VCaP (cell line): ENCODE measurements around the gene ZNF564.
A peak's percentile ranks its signal among the peaks of the same experiment; 100 is the strongest.

Source experiments
- H3K27ac ChIP-seq: fragments of 450-650 bp; 2 replicates; pipeline ENCODE4 v1.5.1; 2017
- CTCF ChIP-seq: fragments of 450-650 bp; conservative IDR thresholded peaks from 2 replicates; pipeline ENCODE4 v1.5.1; 2017; ENCODE audit warnings: mild to moderate bottlenecking, moderate library complexity

ZNF564 gene

GRCh38 chr19:12551060-12551832 lies at the start of gene ZNF564:
TSS of gene ZNF564 (minus strand) at chr19:12551482. CDS start at chr19:12551332, 150 bp downstream.
- H3K27ac ChIP-seq = peak within 1 kb of the TSS; percentile 94
- TF ChIP-seq CTCF = no peak

- H3K27ac ChIP-seq = no peak overlapping the region
- no peak for TF ChIP-seq CTCF
Measured at GRCh38 chr19:12597594-12597993, 46.3 kb upstream of the ZNF564 start.

- no peak for TF ChIP-seq CTCF
- no peak overlapping the region for H3K27ac ChIP-seq
Measured at GRCh38 chr19:12596927-12597548, 45.8 kb upstream of the ZNF564 start.

- TF ChIP-seq CTCF = no peak
- no peak overlapping the region for H3K27ac ChIP-seq
Measured at GRCh38 chr19:12596485-12596884, 45.2 kb upstream of the ZNF564 start.

- no peak for TF ChIP-seq CTCF
- no peak overlapping the region for H3K27ac ChIP-seq
Measured at GRCh38 chr19:12581100-12581499, 29.8 kb upstream of the ZNF564 start.

- TF ChIP-seq CTCF = no peak
- no peak overlapping the region for H3K27ac ChIP-seq
Measured at GRCh38 chr19:12580180-12580694, 29.0 kb upstream of the ZNF564 start.

GRCh38 chr19:12578641-12579040 lies 27.4 kb upstream of the ZNF564 start:
- H3K27ac ChIP-seq = no peak overlapping the region
- TF ChIP-seq CTCF = no peak
